ENCODE data around the gene SERTM1. TPM values are rescaled to one million over a fixed set of nuclear protein-coding genes. Genes with fewer than 3 reads are reported as not detected.

The SERTM1 gene
- total RNA-seq, 2 donors from 2014 or later: 0.36 TPM; not detected in 1

GRCh38 chr13:36710396-36710795 lies 36.6 kb downstream of the SERTM1 start:
- Histone ChIP-seq H3K4me3 (no peak overlapping the region), H3K4me1 (replicated peaks) (no peaks in the 10 kb centered on the region), H3K27me3 (replicated peaks; ENCODE audit: insufficient read depth) (no peaks in the 10 kb centered on the region), H3K27ac (no peak overlapping the region), H3K9me3 (no peaks in the 10 kb centered on the region), H3K36me3 (no peaks in the 10 kb centered on the region)
- 91% methylated on average over 4 of the region's 4 CpGs for WGBS
- intact Hi-C loops (cut with DNase I): no loop called here
- TF ChIP-seq POLR2A (IDR thresholded peaks at IDR 0.05) (no peak), POLR2AphosphoS5 (IDR thresholded peaks at IDR 0.05) (no peak), CTCF (IDR thresholded peaks at IDR 0.05) (no peak)
- DNase-seq (ENCODE audit: low spot score): no peak

- 74% methylated on average over 3 of the region's 3 CpGs for WGBS
- no peaks in the 10 kb centered on the region for H3K9me3 ChIP-seq
- DNase-seq (ENCODE audit: low spot score): no peak
- no peak overlapping the region for H3K27ac ChIP-seq
- H3K4me3 ChIP-seq: no peak overlapping the region
- no peaks in the 10 kb centered on the region for H3K27me3 ChIP-seq (replicated peaks; ENCODE audit: insufficient read depth)
- TF ChIP-seq POLR2AphosphoS5 (IDR thresholded peaks at IDR 0.05) (no peak), POLR2A (IDR thresholded peaks at IDR 0.05) (no peak), CTCF (IDR thresholded peaks at IDR 0.05) (no peak)
- H3K36me3 ChIP-seq: no peaks in the 10 kb centered on the region
- no peaks in the 10 kb centered on the region for H3K4me1 ChIP-seq (replicated peaks)
- intact Hi-C loops (cut with DNase I): no loop called here
Measured at GRCh38 chr13:36712290-36712689, 38.5 kb downstream of the SERTM1 start.

GRCh38 chr13:36712770-36713169 lies 39.0 kb downstream of the SERTM1 start:
- Histone ChIP-seq H3K9me3 (no peaks in the 10 kb centered on the region), H3K27ac (no peak overlapping the region), H3K4me3 (no peak overlapping the region), H3K36me3 (no peaks in the 10 kb centered on the region), H3K4me1 (replicated peaks) (no peaks in the 10 kb centered on the region), H3K27me3 (replicated peaks; ENCODE audit: insufficient read depth) (no peaks in the 10 kb centered on the region)
- intact Hi-C loops (cut with DNase I): no loop called here
- TF ChIP-seq POLR2A (IDR thresholded peaks at IDR 0.05) (no peak), CTCF (IDR thresholded peaks at IDR 0.05) (no peak), POLR2AphosphoS5 (IDR thresholded peaks at IDR 0.05) (no peak)
- DNase-seq (ENCODE audit: low spot score): no peak
- WGBS: 28% methylated on average over 5 of the region's 5 CpGs

- Histone ChIP-seq H3K4me3 (no peak overlapping the region), H3K4me1 (replicated peaks) (no peaks in the 10 kb centered on the region), H3K9me3 (no peaks in the 10 kb centered on the region), H3K27me3 (replicated peaks; ENCODE audit: insufficient read depth) (no peaks in the 10 kb centered on the region), H3K36me3 (no peaks in the 10 kb centered on the region), H3K27ac (no peak overlapping the region)
- 19% methylated on average over 2 of the region's 2 CpGs for WGBS
- TF ChIP-seq POLR2AphosphoS5 (IDR thresholded peaks at IDR 0.05) (no peak), POLR2A (IDR thresholded peaks at IDR 0.05) (no peak), CTCF (IDR thresholded peaks at IDR 0.05) (no peak)
- no peak for DNase-seq (ENCODE audit: low spot score)
- intact Hi-C loops (cut with DNase I): no loop called here
Measured at GRCh38 chr13:36713887-36714286, 40.1 kb downstream of the SERTM1 start.

- H3K9me3 ChIP-seq: no peaks in the 10 kb centered on the region
- DNase-seq (ENCODE audit: low spot score): no peak
- no peaks in the 10 kb centered on the region for H3K36me3 ChIP-seq
- H3K4me3 ChIP-seq: no peak overlapping the region
- intact Hi-C loops (cut with DNase I): no loop called here
- no peak overlapping the region for H3K27ac ChIP-seq
- 65% methylated on average over 1 of the region's 1 CpG for WGBS
- TF ChIP-seq CTCF (IDR thresholded peaks at IDR 0.05): no peak
- no peak for TF ChIP-seq POLR2AphosphoS5 (IDR thresholded peaks at IDR 0.05)
- no peak for TF ChIP-seq POLR2A (IDR thresholded peaks at IDR 0.05)
- no peaks in the 10 kb centered on the region for H3K27me3 ChIP-seq (replicated peaks; ENCODE audit: insufficient read depth)
- no peaks in the 10 kb centered on the region for H3K4me1 ChIP-seq (replicated peaks)
Measured at GRCh38 chr13:36715841-36716240, 42.0 kb downstream of the SERTM1 start.
